Limb (tissue), 2 donors: ENCODE results near the gene FYN.
"Not testable (repeated sequence)": the region's sequence is repeated elsewhere in the genome, so short reads cannot be mapped to it uniquely, and the experiment has no call there.

ENCODE experiments used
- DNase-seq, 2 donors: peaks; one replicate each; pipeline ENCODE4 v3.0.0-alpha.2; 2016; ENCODE audit errors: extremely low spot score in 2 of 2

The FYN gene

GRCh38 chr6:111854683-111855082 lies 18.6 kb downstream of the FYN start:
- DNase-seq: no peak

GRCh38 chr6:111852725-111853124 lies 20.5 kb downstream of the FYN start:
- DNase-seq: peak in 1 of 2 donors; percentile 14

- peak in 1 of 2 donors; percentile 53 for DNase-seq
These were observed 22.8 kb downstream of the FYN start for GRCh38 chr6:111850295-111850937.

GRCh38 chr6:111849298-111849697 lies 24.0 kb downstream of the FYN start:
- DNase-seq: no peak

GRCh38 chr6:111848262-111848812 lies 24.9 kb downstream of the FYN start:
- DNase-seq: no peak

- no peak for DNase-seq
These were observed 26.5 kb downstream of the FYN start for GRCh38 chr6:111846492-111847409.

GRCh38 chr6:111846066-111846465 lies 27.2 kb downstream of the FYN start:
- no peak for DNase-seq

- DNase-seq: no peak
These were observed 27.8 kb downstream of the FYN start for GRCh38 chr6:111845441-111845871.

GRCh38 chr6:111844921-111845320 lies 28.3 kb downstream of the FYN start:
- peak in 1 of 2 donors; percentile 38 for DNase-seq

- no peak for DNase-seq
These were observed 28.9 kb downstream of the FYN start for GRCh38 chr6:111844376-111844775.

- DNase-seq: no peak
These were observed 29.7 kb downstream of the FYN start for GRCh38 chr6:111843347-111844147.

GRCh38 chr6:111842891-111843290 lies 30.4 kb downstream of the FYN start:
- no peak for DNase-seq

- DNase-seq: no peak
These were observed 30.9 kb downstream of the FYN start for GRCh38 chr6:111842271-111842822.

GRCh38 chr6:111841822-111842221 lies 31.4 kb downstream of the FYN start:
- DNase-seq: no peak

GRCh38 chr6:111840803-111841202 lies 32.4 kb downstream of the FYN start:
- no peak for DNase-seq

GRCh38 chr6:111838749-111839484 lies 34.3 kb downstream of the FYN start:
- DNase-seq: no peak

- DNase-seq: no peak
These were observed 35.4 kb downstream of the FYN start for GRCh38 chr6:111837641-111838500.

- no peak for DNase-seq
These were observed 36.2 kb downstream of the FYN start for GRCh38 chr6:111837007-111837406.

- no peak for DNase-seq
These were observed 37.4 kb downstream of the FYN start for GRCh38 chr6:111835807-111836206.

GRCh38 chr6:111835398-111835797 lies 37.9 kb downstream of the FYN start:
- not testable (repeated sequence) for DNase-seq
